Erythroblast (primary cell): ENCODE measurements around the gene IRX4.

ENCODE experiments used
- DNase-seq, 2 experiments: peaks; one replicate each; lab custom pipeline; 2025; lab: John Stamatoyannopoulos, UW
- GATA1 ChIP-seq: IDR thresholded peaks from 2 replicates; pipeline ENCODE4 v1.6.1; 2011; ENCODE audit warnings: low read depth, mild to moderate bottlenecking, control low read depth, low read length, moderate library complexity
- POLR2A ChIP-seq: IDR thresholded peaks from 2 replicates; pipeline ENCODE4 v1.6.1; 2011; ENCODE audit warnings: mild to moderate bottlenecking, low read length

IRX4 gene

GRCh38 chr5:1831677-1832313, 50.9 kb downstream of the IRX4 start:
- DNase-seq, result no peak
- TF ChIP-seq POLR2A (no peak), GATA1 (no peak)

GRCh38 chr5:1831257-1831656, 51.5 kb downstream of the IRX4 start:
- DNase-seq, result no peak

GRCh38 chr5:1830571-1831228, 52.0 kb downstream of the IRX4 start:
- TF ChIP-seq GATA1 (no peak), POLR2A (no peak)
- no peak for DNase-seq

More at GRCh38 chr5:1831257-1831656, 51.5 kb downstream of the IRX4 start:
- TF ChIP-seq POLR2A, result no peak

GRCh38 chr5:1827886-1828397, 54.8 kb downstream of the IRX4 start:
- DNase-seq, result peak in 1 of 2 experiments; percentile 20
- TF ChIP-seq GATA1 (no peak), POLR2A (no peak)
